ENCODE data around the gene AOAH. TPM values are rescaled to one million over a fixed set of nuclear protein-coding genes. Genes with fewer than 3 reads are reported as not detected.

AOAH gene
- total RNA-seq, 1 experiment from 2014 or later: 0.79 TPM

GRCh38 chr7:36635091-36635490 is 89.2 kb downstream of the AOAH start:
- DNase-seq (ENCODE audit: low read depth): no peak

- DNase-seq (ENCODE audit: low read depth): no peak
Measured at GRCh38 chr7:36633377-36633776, 90.9 kb downstream of the AOAH start.

GRCh38 chr7:36630112-36630650 is 94.1 kb downstream of the AOAH start:
- DNase-seq (ENCODE audit: low read depth): no peak

- no peak for DNase-seq (ENCODE audit: low read depth)
Measured at GRCh38 chr7:36629351-36629750, 94.9 kb downstream of the AOAH start.

- no peak for DNase-seq (ENCODE audit: low read depth)
Measured at GRCh38 chr7:36627836-36628235, 96.5 kb downstream of the AOAH start.

- no peak for DNase-seq (ENCODE audit: low read depth)
Measured at GRCh38 chr7:36626111-36626510, 98.2 kb downstream of the AOAH start.

GRCh38 chr7:36625247-36625646 is 99.0 kb downstream of the AOAH start:
- peak; percentile 15 for DNase-seq (ENCODE audit: low read depth)

- DNase-seq (ENCODE audit: low read depth): no peak
Measured at GRCh38 chr7:36623247-36623646, 101.0 kb downstream of the AOAH start.

GRCh38 chr7:36621396-36621795 is 102.9 kb downstream of the AOAH start:
- no peak for DNase-seq (ENCODE audit: low read depth)

- DNase-seq (ENCODE audit: low read depth): no peak
Measured at GRCh38 chr7:36620166-36620708, 104.1 kb downstream of the AOAH start.

GRCh38 chr7:36617408-36617807 is 106.9 kb downstream of the AOAH start:
- no peak for DNase-seq (ENCODE audit: low read depth)

- DNase-seq (ENCODE audit: low read depth): no peak
Measured at GRCh38 chr7:36615852-36616540, 108.3 kb downstream of the AOAH start.

GRCh38 chr7:36614959-36615358 is 109.3 kb downstream of the AOAH start:
- no peak for DNase-seq (ENCODE audit: low read depth)

GRCh38 chr7:36613031-36613614 is 111.2 kb downstream of the AOAH start:
- no peak for DNase-seq (ENCODE audit: low read depth)

- no peak for DNase-seq (ENCODE audit: low read depth)
Measured at GRCh38 chr7:36611703-36612102, 112.6 kb downstream of the AOAH start.

- DNase-seq (ENCODE audit: low read depth): no peak
Measured at GRCh38 chr7:36607721-36608095, 116.6 kb downstream of the AOAH start.

- DNase-seq (ENCODE audit: low read depth): no peak
Measured at GRCh38 chr7:36606976-36607720, 117.1 kb downstream of the AOAH start.

GRCh38 chr7:36606153-36606975 is 117.9 kb downstream of the AOAH start:
- no peak for DNase-seq (ENCODE audit: low read depth)

GRCh38 chr7:36605261-36606051 is 118.8 kb downstream of the AOAH start:
- peak; percentile 62 for DNase-seq (ENCODE audit: low read depth)

GRCh38 chr7:36604806-36605205 is 119.5 kb downstream of the AOAH start:
- DNase-seq (ENCODE audit: low read depth): peak; percentile 55
